Activated naive CD4-positive, alpha-beta T cell treated with anti-CD3 and anti-CD28 coated beads, Interleukin-2, amount 50 U/mL, for 16 hours (primary cell): ENCODE results near the gene C6orf141.

Experiments used
- DNase-seq: peaks from one replicate; pipeline ENCODE4 v3.0.0-alpha.2; 2020

The C6orf141 gene

DNA sequence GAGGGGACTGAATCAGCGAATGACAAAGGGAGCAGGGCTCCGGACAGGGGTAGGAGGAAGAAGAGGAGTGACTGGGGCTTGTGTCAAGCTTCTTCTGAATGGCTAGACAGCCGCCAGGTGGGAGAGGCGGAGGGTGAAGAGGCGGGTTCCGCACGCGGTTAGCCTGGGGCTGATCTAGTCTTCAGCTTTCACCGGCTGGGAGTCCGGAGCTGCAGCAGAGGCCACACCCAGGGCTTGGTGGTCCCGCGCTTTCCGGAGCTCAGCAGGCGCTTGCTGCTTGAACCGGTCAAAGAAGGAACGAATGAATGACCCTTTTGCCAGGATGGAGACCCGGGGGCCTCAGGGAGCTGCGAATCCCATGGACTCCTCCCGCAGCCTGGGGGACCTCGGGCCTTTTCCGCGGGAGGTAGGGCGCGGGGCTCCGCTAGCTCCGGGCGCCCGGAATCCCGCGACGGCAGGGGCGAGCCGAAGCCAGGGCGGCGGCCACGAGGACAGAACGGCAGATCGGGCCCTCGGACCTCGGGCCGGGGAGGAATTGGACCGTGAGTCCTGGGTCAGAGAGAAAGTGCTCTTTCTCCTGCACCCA lies at the start of gene C6orf141:
TSS of gene C6orf141 (plus strand) at position 177 of the 586 bp plus-strand sequence. CDS start at position 302, 125 bp downstream.
- DNase-seq, result peak; percentile 30

DNA sequence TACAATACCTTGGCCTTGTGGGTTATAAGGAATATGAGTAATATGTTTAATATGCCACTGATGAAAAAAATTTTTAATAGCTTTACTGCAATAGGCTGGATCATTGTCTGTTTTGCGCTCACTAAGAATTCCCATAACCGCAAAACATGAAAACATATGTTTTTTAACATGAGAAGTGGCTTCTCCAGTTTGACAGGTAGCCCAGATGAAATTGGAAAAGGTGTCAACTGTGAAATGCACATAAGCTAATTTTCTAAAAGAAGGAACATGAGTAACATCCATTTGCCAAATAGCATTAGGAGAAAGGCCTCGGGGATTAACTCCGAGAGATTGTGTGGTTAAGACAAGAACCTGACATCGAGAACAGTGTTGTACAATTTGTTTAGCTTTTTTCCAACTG lies 45.8 kb upstream of the C6orf141 start:
- DNase-seq, result no peak

DNA sequence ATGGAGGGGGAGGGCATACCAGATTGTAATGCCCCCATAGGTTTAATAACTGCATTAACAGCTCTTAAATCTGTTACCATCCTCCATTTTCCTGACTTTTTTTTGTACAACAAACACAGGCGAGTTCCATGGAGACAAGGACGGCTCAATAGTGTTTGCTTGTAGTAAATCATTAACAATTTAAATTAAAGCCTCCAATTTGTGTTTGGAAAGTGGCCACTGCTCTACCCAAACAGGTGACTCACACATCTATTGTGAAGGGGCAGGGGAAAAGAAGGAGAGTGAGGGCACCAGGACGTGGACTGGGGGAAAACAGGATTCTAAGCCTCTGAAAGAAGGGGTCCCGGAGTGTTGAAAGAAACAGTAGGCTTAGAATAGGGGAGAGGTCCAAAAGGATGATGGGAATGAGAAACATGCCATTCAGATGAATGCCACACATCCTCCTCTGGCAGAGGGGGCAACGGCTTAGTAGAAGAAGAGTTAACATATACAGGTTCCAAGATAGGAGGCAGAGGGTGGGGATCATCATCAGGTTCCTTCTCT lies 43.8 kb upstream of the C6orf141 start:
- DNase-seq, result no peak

DNA sequence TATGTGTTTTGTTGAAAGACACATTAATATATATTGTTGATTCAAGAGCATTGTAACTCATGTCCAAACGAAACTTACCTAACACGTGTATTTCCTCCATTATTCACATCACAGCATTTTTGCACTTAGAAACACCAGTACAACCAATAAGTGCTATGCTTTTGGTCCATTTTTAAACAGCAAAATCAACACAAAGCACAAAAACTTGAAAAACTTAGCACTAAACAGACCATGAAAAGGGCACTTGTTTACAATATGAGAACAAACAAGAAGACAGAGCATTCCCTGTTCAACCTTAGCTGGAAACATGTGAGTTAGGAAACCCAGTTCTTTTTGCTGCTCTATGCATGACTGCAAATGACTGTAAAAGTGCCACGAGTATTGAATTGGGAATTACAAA lies 41.1 kb upstream of the C6orf141 start:
- DNase-seq, result no peak

DNA sequence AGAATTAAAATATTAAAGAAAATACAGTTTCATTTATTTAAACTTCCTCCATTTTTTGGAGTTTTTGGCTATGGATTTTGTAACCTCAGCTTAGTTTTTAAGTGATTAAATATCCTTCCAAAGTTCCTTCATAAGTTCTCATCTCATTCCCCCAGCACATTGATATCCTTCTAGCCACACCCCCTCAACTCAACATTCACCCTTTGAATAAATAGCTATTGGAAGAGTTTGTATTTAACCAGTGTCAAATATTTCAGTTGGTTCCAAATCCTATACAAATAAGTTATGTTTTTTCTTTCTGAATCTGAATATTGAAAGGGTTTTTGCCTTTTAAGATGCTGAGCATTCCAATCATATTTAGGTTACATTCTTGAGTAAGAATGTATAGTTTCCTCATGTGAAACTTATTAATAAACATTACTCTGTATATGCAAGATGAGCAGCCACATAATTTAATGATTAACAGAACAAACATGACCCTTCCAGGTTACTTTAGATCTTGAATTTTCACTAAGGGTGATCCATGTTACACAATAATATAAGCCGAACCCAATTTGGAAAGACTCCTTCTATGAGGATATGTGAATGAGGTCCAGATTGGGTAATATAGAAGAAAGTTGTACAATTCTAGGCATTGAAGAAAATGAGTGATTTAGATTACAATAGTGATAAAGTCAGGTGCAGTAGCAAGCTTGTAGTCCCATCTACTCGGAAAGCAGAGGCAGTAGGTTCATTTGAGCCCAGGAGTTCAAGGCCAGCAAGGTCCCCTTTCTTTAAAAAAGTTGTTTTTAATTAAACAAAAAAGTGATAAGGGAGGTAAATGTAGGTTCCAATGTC lies 37.1 kb upstream of the C6orf141 start:
- no peak for DNase-seq

DNA sequence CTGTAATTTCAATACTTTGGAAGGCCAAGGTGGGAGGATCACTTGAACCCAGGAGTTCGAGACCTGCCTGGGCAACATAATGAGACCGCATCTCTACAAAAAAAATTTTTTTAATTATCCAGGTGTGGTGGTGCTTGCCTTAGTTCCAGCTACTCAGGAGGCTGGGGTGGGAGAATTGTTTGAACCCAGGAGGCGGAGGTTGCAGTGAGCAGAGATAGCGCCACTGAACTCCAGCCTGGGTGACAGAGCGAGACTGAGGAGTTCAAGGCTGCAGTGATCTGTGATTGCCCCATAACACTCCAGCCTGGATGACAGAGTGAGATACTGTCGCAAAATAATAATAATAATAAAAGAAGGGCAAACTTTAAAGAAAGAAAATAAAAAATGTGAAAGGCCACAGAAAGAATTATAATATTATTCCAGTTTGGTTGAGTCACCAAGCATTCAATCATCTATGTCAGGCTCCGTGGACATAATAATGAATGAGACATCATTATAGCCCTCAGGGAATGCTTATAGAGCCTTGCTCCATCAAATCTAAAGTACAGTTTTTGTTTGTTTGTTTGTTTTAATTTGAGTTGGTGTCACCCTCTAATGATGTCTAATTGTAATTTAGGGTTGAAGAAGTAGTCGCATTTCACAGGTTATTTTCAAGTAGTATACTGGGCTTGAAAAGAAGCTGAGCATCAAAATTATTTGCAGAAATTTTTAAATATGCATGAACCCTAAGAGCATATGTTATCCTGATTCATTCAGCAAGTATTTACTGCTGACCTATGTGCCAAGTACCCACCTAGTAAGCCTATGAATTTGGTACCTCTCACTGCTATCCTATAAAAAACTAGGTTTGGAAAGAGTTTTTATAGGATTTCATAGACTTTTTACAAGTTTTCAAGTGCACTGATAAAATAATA lies 35.6 kb upstream of the C6orf141 start:
- DNase-seq, result no peak

DNA sequence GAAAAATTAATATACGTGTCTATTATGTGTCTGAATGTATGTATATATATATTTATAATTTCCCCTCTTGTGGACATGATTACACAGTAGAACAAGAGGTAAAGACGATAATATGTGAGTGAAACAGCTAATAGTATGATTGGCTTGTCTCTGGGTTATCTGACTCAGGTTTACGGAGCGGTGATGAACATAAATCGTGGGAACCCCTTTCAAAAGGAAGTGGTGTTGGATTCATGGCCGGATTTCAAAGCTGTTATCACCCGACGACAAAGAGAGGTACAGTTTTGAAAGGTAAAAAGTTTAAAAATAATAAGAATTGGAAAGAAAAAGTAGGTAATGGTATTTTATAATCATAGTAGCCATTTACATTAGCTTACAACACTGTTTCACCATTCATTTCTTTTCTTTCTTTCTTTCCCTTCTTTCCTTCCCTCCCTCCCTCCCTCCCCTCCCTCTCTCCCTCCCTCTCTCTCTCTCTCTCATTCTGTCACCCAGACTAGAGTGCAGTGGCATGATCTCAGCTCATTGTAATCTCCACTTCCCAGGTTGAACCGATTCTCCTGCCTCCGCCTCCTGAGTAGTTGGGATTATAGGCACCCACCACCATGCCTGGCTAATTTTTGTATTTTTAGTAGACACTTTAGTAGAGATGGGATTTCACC lies 34.9 kb upstream of the C6orf141 start:
- no peak for DNase-seq

DNA sequence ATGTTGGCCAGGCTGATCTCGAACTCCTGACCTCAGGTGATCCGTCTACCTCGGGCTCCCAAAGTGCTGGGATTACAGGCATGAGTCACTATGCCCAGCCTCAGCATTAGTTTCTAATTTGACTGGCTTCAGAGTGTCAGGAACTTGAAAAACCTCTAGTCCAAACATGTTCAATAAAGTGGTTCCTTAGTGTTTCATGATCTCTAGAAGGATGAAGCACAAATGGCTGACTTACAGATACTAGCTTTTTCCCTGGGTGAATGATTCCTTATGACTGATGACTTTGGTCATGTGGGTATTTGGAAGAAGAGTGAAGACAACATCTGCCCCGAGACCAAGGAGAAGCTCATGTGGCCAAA lies 34.3 kb upstream of the C6orf141 start:
- DNase-seq, result no peak

DNA sequence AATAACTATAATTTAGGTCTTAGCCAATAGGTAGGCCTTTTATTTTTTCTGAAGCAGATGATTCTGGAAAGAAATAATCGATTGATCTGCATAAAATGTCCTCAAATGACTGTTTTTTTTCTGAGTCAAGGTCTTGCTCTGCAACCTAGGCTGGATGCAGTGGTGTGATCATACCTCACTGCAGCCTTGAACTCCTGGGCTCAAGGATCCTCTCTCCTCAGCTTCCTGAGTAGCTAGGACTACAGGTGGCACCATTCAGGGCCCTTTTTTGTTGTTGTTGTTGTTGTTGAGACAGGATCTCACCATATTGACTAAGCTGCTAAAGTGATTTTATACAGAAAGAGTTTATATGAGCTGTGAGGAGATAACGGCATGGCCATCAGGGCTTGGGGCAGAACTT lies 32.5 kb upstream of the C6orf141 start:
- DNase-seq, result no peak

DNA sequence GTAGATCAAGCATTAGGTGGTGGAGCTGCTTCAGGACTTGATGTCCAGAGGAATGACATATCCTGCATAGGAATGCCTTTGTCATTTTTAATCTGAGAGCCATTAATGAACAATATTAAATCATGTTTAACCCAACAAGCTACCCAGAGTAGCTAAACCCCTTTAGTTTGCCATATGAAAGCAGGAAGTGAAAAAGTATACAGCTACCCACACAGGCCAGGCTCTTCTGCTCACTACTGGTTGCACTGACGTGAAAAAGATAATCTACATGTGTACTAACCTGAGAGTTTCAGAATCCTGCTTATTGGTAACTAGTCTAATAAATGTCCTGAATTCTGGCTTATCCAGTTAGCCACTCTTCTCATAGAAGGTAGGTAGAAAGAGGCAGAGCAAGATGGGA lies 30.8 kb upstream of the C6orf141 start:
- no peak for DNase-seq

DNA sequence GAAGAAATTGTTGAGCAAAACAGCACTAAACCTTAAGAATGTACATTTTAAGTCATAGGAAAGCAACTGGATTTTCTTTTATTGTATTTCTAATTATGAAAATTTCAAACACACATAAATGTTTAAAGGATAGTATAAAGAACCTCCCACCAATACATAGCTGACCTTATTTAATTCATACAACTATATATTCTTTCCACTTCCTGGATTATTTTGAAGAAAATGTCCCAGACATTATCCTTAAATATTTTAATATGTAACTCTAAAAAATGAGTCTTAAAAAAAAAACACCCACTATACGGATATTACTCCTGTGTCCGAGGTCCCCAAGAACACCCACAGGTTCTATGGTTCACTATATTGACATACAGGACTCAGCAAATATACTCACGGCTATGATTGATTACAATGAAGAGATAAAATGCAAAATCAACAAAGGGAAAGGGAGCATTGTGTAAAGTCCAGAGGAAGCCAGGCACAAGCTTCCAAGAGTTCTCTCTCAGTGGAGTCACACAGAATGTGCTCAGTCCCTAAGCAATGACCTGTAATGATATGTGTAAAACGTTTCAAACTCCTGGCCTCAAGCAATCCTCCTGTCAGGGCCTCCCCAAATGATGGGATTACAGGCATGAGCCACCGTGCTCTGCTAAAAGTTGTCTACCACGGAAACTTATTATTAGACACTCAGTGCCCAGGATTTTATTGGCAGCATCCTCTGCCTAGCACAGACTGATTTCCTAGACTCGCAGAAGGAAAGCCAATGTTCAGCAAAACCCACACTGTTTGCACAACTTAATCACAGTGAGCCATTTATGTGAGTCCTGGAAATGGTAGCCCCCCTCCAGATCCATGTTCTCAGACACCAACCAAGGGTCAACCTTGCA lies 27.5 kb upstream of the C6orf141 start:
- DNase-seq, result no peak

DNA sequence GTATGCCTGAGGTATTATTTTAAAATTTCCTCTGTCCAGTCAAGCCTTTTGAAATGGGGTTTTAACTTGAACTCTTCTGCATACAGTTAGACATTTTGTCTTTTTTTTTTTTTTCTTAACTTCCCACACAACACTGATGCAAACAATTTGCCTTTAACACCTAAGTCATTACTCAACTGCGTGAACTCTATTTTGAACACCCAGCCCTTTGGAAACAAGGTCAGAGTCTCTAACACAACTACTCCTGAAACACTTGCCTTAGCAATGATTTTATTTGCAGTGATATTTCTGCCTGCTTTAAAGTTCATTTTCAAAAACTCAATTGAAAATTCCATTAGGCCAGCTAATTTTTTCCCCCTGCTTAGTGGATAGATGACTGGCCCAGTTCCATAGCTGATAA lies 26.6 kb upstream of the C6orf141 start:
- no peak for DNase-seq

DNA sequence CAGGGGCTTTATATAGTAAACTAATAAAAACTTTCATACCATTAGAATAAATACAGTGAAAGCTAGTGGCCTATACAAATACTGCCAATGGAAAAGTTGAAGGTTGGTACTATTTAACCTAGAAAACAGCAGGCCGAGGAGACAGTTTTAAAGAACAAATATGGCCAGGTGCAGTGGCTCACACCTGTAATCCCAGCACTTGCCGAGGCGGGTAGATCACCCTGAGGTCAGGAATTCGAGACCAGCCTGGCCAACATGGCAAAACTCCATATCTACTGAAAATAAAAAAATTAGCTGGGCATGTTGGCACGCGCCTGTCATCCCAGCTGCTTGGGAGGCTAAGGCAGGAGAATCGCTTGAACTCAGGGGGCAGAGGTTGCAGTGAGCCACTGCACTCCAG lies 25.9 kb upstream of the C6orf141 start:
- DNase-seq, result no peak

DNA sequence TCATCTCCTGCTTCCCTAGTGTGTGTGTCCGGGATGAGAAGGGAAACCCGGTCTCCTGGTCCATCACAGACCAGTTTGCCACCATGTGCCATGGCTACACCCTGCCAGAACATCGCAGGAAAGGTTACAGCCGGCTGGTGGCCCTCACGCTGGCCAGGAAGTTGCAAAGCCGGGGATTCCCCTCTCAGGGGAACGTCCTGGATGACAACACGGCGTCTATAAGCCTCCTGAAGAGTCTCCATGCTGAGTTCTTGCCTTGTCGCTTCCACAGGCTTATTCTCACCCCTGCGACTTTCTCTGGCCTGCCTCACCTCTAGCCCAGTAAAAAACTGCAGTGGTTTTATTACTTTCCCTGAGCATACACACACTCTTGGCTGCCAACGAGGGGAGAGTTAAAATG lies 23.9 kb upstream of the C6orf141 start:
- DNase-seq, result no peak

DNA sequence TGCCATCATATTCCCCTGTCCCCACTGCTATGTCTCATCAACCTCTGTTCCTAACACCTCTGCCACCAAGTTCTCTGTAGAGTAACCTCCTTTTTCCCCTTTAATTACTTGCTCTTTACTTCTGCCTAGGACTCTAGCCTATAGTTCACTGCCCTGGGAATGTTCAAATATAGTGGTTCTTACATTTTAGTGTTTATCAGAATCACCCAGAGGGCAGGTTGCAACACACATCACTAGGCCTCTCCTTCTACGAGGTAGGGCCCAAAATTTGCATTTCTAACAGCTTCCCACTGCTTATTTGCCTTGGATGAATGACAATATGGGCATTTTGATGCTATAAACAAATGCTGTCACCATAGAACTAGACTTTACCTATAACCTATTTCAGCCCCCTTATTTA lies 23.1 kb upstream of the C6orf141 start:
- no peak for DNase-seq

DNA sequence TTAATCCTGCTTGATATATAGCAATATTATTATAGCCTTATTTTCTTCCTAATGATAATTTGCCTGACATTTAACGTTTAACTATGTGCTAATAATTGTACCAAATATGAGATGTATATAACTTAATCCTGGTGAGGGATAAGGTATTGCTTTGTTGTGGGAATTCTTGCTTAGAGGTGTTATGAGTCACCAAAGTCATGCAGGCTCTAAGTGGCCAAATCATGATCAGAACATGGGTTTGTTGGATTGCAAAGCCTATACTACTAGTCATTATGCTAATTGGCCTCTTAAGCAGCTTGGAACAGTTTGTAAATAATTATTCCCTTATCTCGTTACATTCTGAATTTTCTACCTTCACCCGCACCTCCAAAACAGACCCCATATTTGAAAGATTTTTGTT lies 21.9 kb upstream of the C6orf141 start:
- no peak for DNase-seq

DNA sequence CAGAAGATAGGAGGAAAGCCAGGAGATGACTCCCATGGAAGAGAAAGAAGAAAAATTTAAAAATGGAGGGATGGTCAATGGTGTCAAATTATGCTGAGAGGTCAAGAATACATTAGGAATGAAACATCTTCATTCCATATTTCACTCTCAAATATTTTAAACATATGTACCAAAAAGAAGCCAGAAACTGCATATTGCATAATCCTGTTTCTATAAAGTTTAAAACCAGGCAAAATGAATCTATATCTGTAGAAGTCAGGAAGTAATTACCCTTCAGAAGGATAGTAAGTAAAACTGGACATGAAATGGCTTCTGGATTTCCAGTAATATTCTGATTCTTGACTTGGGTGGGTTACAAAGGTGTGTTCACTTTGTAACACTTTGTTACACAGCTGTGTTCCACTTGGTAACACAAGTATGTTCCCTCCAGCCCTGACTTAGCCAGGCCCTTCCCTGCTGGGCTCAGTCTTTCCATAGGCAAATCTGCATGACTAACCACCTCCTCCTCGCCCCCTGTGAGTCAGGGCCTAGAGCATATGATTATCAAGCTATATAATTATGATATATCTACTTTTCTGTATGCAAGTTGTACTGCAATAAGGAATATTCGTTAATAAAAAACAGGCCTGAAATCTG lies 20.2 kb upstream of the C6orf141 start:
- DNase-seq, result no peak

DNA sequence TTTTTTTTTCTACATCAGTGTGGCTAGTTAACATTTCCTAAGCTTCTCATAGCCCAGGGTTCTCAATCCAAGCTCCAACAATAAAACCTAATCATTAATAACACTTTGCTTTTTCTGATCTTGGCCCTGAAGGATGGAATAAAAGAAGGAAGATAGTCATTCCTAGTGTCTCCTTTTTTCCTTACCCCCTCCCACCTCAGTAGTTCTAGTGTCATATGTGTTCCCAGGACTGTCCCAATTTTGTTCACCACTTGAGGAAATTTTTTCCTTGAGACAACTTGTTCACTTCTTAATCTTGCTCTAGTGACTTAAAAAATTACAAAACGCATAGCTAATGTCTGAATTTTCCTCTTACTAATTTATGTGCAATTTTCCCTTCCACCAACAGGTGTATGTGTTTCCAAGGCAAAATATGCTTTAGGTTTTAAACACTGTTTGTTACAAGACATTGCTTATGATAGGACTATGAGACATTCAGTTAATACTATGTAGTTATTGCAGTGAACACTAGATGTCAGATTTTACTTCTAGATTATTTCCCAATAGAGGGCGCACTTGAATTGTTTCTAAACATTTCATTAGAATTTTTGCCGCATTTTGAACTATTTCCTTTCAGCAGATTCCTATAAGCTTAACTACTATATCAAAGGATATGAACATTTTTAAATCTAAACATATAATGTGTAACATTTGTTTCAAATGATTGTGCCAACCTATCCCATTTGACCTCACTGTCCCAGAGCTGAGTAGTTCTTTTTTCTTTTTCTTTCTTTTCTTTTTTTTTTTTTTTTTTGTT lies 18.5 kb upstream of the C6orf141 start:
- no peak for DNase-seq

DNA sequence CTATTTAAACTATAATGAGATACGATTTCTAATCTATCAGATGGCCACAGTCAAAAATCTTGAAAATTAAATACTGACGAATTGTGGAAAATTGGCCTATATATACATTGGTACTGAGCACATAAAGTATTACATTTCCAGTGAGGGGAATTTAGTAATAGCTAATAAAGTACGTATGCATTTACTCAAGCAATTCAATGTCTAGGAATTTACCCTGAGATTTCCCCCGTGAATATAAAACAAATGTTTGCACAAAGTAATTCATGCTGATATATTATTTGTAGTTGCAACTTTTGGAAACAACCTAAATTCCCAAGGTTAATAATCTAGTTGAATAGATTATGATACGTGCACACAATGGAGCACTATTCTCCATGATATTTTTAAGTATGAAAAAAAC lies 14.7 kb upstream of the C6orf141 start:
- DNase-seq, result no peak

DNA sequence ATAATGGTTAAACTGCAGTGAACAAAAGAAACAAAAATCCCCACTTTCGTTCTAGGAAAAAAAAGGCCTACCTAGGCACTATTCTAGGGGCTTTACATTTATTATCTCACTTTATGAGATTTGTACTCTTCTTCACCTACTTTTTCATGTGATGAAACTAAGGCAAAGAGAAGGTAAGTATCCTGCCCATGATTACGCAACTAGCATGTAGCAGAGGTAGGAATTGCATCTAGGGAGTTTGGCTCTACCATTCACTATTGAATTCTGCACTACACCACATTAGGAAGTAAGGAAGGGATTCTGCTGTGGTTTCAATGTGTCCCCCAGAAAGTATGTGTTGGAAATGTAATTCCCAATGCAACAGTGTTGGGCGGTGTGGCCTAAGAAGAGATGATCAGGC lies 11.4 kb upstream of the C6orf141 start:
- DNase-seq, result no peak
